Measurements from ENCODE around the gene SUCNR1. TPM values are rescaled to one million over a fixed set of nuclear protein-coding genes. Genes with fewer than 3 reads are reported as not detected.
A peak's percentile ranks its signal among the peaks of the same experiment; 100 is the strongest.
"Not testable (repeated sequence)": the region's sequence is repeated elsewhere in the genome, so short reads cannot be mapped to it uniquely, and the experiment has no call there.

The SUCNR1 gene
- total RNA-seq, 1 donor from 2014 or later: 0.07 TPM

DNA sequence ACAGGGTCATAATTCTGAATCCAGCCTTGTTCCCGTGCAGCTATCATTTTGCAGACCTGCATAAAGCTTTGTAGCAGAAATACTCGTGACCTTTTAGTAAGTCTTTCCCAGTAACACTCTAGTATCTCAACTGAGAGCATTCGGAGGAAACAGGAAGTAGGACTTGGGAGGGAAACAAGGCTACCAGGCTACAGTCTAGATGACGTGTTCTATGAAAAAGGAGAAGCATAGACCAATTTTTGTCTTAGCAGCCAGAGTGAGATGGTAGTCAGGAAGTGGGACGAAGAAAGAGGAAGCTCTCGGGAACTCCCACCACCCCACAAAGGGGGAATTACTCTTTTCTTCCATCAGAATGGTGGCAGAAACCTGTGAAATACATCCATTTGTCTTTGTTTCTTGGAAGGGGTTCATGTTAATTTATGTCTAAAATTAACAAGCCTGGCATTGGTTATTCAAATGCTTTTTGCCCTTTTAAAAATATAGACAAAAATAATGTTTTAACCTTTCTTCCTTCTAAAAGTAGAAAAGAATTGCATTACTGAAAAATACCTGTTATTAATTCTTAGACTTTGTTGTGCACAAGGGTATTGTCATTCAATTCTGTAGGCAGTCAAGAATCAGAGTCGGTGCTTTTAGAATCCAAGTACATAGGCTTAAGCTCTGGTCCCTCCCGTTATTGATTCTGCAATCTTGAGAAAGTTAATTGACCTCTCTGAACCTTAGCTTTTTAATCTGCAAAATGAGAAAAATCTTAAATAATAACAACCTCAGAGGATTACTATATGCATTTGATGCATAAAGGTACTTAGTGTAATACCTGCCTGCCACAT is 1.6 kb upstream of the SUCNR1 start:
- DNase-seq (ENCODE audit: low spot score, unreplicated experiment): no peak
- TF ChIP-seq, protein P1, sequence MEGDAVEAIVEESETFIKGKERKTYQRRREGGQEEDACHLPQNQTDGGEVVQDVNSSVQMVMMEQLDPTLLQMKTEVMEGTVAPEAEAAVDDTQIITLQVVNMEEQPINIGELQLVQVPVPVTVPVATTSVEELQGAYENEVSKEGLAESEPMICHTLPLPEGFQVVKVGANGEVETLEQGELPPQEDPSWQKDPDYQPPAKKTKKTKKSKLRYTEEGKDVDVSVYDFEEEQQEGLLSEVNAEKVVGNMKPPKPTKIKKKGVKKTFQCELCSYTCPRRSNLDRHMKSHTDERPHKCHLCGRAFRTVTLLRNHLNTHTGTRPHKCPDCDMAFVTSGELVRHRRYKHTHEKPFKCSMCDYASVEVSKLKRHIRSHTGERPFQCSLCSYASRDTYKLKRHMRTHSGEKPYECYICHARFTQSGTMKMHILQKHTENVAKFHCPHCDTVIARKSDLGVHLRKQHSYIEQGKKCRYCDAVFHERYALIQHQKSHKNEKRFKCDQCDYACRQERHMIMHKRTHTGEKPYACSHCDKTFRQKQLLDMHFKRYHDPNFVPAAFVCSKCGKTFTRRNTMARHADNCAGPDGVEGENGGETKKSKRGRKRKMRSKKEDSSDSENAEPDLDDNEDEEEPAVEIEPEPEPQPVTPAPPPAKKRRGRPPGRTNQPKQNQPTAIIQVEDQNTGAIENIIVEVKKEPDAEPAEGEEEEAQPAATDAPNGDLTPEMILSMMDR (IDR thresholded peaks at IDR 0.05; ENCODE audit: unreplicated experiment): no peak

GRCh38 chr3:151874079-151874478 is 636 bp downstream of the SUCNR1 start:
- H3K4me1 Mint-ChIP-seq (ENCODE audit: low read depth); H3K9me3 Mint-ChIP-seq (ENCODE audit: low read depth); DNase-seq (ENCODE audit: low spot score, unreplicated experiment); H3K27ac Mint-ChIP-seq; H3K36me3 Mint-ChIP-seq (ENCODE audit: insufficient read depth); H3K4me3 Mint-ChIP-seq (ENCODE audit: low read depth); H3K27me3 Mint-ChIP-seq: not testable (repeated sequence)

More for the DNA sequence above, 1.6 kb upstream of the SUCNR1 start:
- H3K27ac Mint-ChIP-seq: peak overlapping the region; percentile 53
- no peaks in the 10 kb centered on the region for H3K36me3 Mint-ChIP-seq (ENCODE audit: insufficient read depth)
- H3K4me3 Mint-ChIP-seq (ENCODE audit: low read depth): no peak overlapping the region
- H3K9me3 Mint-ChIP-seq (ENCODE audit: low read depth): no peaks in the 10 kb centered on the region
- H3K4me1 Mint-ChIP-seq (ENCODE audit: low read depth): peaks cover 20% of the 10 kb centered on the region
- no peaks in the 10 kb centered on the region for H3K27me3 Mint-ChIP-seq

DNA sequence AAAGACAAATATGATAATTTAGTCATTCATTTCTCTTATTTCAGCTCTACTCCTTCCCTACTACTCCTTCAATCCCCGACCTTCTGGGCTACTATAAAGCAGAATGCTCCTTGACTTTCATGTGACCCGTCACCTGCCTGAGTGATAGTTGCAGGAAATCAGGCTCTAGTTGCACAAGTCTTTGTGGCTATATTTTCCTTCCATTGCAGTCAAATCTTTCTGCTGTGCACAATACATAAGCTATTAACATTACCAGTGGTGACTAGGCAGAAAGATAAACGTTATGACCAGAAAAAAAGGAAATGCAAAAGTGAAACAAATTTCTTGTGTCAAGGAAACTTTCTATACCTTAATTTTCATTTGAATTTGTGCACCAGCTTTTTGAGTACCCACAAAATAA is 2.3 kb downstream of the SUCNR1 start:
- TF ChIP-seq, protein P1 (IDR thresholded peaks at IDR 0.05; ENCODE audit: unreplicated experiment): no peak
- no peaks in the 10 kb centered on the region for H3K27me3 Mint-ChIP-seq
- H3K27ac Mint-ChIP-seq: no peak overlapping the region
- no peaks in the 10 kb centered on the region for H3K9me3 Mint-ChIP-seq (ENCODE audit: low read depth)
- H3K36me3 Mint-ChIP-seq (ENCODE audit: insufficient read depth): no peaks in the 10 kb centered on the region
- H3K4me1 Mint-ChIP-seq (ENCODE audit: low read depth): peaks cover 8% of the 10 kb centered on the region
- H3K4me3 Mint-ChIP-seq (ENCODE audit: low read depth): no peak overlapping the region
- DNase-seq (ENCODE audit: low spot score, unreplicated experiment): no peak

DNA sequence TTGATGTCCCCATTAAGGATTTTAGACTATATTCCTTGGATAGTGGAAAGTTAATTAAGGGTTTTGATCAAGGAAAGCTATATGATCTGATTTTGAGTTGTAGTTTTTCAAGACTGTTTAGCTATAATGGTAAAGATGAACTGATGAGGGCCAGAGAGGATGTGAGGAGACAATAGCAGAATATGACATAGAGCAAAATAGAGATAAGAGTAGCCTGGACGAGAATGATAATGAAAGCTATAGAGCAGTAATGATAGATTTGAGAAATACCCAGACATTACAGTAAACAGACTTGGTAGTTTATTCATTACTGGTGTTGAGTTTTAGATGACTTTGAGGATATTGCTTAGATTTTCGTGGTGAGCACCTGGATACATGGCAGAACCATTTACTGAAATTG is 3.8 kb downstream of the SUCNR1 start:
- Mint-ChIP-seq H3K9me3 (ENCODE audit: low read depth) (no peaks in the 10 kb centered on the region), H3K4me3 (ENCODE audit: low read depth) (no peak overlapping the region), H3K27me3 (no peaks in the 10 kb centered on the region), H3K4me1 (ENCODE audit: low read depth) (peaks cover 5% of the 10 kb centered on the region), H3K36me3 (ENCODE audit: insufficient read depth) (no peaks in the 10 kb centered on the region), H3K27ac (no peak overlapping the region)
- no peak for DNase-seq (ENCODE audit: low spot score, unreplicated experiment)
- TF ChIP-seq, protein P1 (IDR thresholded peaks at IDR 0.05; ENCODE audit: unreplicated experiment): no peak

- Mint-ChIP-seq H3K27me3 (no peaks in the 10 kb centered on the region), H3K36me3 (ENCODE audit: insufficient read depth) (no peaks in the 10 kb centered on the region), H3K4me3 (ENCODE audit: low read depth) (no peak overlapping the region), H3K27ac (no peak overlapping the region), H3K4me1 (ENCODE audit: low read depth) (peaks cover 5% of the 10 kb centered on the region), H3K9me3 (ENCODE audit: low read depth) (no peaks in the 10 kb centered on the region)
- TF ChIP-seq, protein P1 (IDR thresholded peaks at IDR 0.05; ENCODE audit: unreplicated experiment): no peak
- DNase-seq (ENCODE audit: low spot score, unreplicated experiment): no peak
Observed at GRCh38 chr3:151878465-151878864, 5.0 kb downstream of the SUCNR1 start.

- Mint-ChIP-seq H3K4me1 (ENCODE audit: low read depth) (peaks cover 5% of the 10 kb centered on the region), H3K36me3 (ENCODE audit: insufficient read depth) (no peaks in the 10 kb centered on the region), H3K4me3 (ENCODE audit: low read depth) (no peak overlapping the region), H3K9me3 (ENCODE audit: low read depth) (no peaks in the 10 kb centered on the region), H3K27me3 (no peaks in the 10 kb centered on the region), H3K27ac (no peak overlapping the region)
- TF ChIP-seq, protein P1 (IDR thresholded peaks at IDR 0.05; ENCODE audit: unreplicated experiment): no peak
- no peak for DNase-seq (ENCODE audit: low spot score, unreplicated experiment)
Observed at GRCh38 chr3:151879037-151879436, 5.6 kb downstream of the SUCNR1 start.
